GM19035 (cell line): ENCODE measurements around the gene MTHFD2.

Experiments
- ATAC-seq: cut with Tn5 transposase; IDR thresholded peaks from one replicate; pipeline ENCODE4 v1.9.1; 2021; ENCODE audit not compliant: unreplicated experiment

Gene MTHFD2

GRCh38 chr2:74261204-74261864 is 62.9 kb downstream of the MTHFD2 start:
- no peak for ATAC-seq

- ATAC-seq = no peak
These were observed 64.3 kb downstream of the MTHFD2 start for GRCh38 chr2:74262681-74263080.

- ATAC-seq = no peak
These were observed 65.9 kb downstream of the MTHFD2 start for GRCh38 chr2:74264281-74264680.

GRCh38 chr2:74267068-74267467 is 68.7 kb downstream of the MTHFD2 start:
- ATAC-seq = no peak
